Measurements from ENCODE around the gene LOXL3.
A peak's percentile ranks its signal among the peaks of the same experiment; 100 is the strongest.
"Not testable (repeated sequence)": the region's sequence is repeated elsewhere in the genome, so short reads cannot be mapped to it uniquely, and the experiment has no call there.

The LOXL3 gene

DNA sequence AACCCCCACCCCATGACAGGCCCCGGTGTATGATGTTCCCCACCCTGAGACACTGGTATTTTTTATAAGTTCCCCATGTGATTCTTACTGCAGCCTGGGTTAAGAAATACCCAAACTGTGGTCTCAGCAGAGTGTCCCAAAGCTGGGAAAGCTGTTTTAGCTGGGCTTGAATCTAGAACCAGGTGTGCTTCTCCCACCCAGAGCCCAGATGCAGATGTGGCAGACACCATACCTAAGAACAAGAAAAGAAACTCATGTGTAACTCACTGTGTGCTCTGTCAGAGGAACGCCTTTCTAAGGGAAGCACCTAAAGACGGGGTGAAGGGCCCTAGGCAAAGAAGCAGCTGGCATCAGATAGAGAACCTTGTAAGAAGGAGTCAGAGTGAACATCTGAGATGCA, 24.7 kb upstream of the LOXL3 start:
- H3K9me3 Mint-ChIP-seq = peaks cover 3% of the 10 kb centered on the region
- no peak for DNase-seq (ENCODE audit: low spot score in 2 of 2)
- ATAC-seq = peak; percentile 44
- no peak overlapping the region for H3K27ac Mint-ChIP-seq
- peaks cover 20% of the 10 kb centered on the region for H3K4me1 Mint-ChIP-seq
- H3K36me3 Mint-ChIP-seq = no peaks in the 10 kb centered on the region
- no peak overlapping the region for H3K4me3 Mint-ChIP-seq

DNA sequence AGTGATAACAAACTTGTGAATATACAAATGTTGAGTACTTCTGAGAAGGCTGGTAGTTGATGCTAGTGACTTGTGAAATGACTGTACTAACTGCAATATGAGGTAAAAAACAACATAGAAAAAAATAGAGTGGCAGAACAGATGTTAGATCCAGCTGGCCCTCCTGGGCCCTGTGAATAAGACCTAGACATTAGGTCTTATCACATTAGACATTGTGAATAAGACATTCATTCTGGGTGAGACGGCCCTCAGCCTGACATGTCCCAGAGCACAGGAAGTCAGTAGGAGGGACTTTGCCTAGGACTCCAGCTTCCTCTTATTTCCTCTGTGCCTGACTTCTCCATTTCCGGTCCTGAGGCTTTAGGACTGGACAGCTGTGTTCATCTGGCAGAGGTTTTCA, 23.7 kb upstream of the LOXL3 start:
- Mint-ChIP-seq H3K4me1 (peaks cover 20% of the 10 kb centered on the region), H3K9me3 (peaks cover 3% of the 10 kb centered on the region), H3K36me3 (no peaks in the 10 kb centered on the region), H3K27ac (no peak overlapping the region), H3K4me3 (no peak overlapping the region)
- ATAC-seq (peak; percentile 82), DNase-seq (ENCODE audit: low spot score in 2 of 2) (no peak)

DNA sequence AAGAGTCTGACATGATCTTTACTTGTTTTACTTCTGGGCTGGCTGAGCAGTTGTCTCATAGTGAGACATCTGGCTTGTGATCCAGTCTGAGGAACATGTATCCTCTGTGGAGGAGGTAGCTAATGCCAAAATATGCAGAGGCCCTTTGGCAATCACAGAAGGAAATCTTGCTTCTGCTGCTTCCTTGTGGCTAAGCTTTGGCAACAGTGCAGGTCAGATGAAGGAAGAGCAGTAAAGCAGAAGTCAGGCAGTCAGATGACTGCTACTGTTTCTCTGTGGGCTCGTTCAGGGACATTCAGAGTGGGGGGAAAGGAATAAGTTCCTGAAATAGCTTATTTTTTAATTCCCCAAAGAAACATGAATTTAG, 23.1 kb upstream of the LOXL3 start:
- Mint-ChIP-seq H3K4me3 (no peak overlapping the region), H3K27ac (peak overlapping the region; percentile 13), H3K4me1 (peaks cover 20% of the 10 kb centered on the region), H3K9me3 (peaks cover 3% of the 10 kb centered on the region), H3K36me3 (no peaks in the 10 kb centered on the region)
- ATAC-seq = no peak
- no peak for DNase-seq (ENCODE audit: low spot score in 2 of 2)

DNA sequence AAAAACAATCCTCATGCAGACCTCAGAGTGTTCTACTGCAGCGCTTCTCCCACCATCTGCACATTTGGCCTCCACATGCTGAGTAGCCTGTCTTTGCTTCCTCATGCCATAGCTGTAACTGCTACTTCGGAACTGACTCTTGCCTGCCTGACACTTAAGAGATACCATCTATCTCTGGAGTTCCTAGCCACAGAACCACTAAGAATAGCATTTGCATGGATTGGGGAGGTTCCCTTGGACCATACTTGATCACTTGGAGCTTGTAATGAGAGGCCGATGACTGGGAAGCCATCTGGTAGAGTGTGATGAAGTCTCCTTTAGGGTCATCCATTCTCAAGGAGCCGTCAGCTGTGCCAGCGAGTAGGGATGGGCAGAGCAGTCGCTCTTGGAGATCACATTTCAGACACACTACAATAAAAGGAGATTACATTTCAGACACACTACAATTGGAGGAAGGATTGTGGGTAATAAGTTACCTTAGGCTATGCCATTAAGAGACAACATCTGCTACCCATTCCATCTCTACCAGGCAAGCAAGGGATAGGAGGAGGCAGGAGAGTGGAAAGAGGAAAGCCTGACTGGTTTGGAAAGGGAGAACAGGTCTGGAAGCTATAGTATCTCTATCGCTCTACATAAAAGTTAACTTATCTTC, 22.6 kb upstream of the LOXL3 start:
- Mint-ChIP-seq H3K4me1 (peaks cover 20% of the 10 kb centered on the region), H3K4me3 (no peak overlapping the region), H3K27ac (peak overlapping the region; percentile 13), H3K36me3 (no peaks in the 10 kb centered on the region), H3K9me3 (peaks cover 3% of the 10 kb centered on the region)
- ATAC-seq (no peak), DNase-seq (ENCODE audit: low spot score in 2 of 2) (no peak)

DNA sequence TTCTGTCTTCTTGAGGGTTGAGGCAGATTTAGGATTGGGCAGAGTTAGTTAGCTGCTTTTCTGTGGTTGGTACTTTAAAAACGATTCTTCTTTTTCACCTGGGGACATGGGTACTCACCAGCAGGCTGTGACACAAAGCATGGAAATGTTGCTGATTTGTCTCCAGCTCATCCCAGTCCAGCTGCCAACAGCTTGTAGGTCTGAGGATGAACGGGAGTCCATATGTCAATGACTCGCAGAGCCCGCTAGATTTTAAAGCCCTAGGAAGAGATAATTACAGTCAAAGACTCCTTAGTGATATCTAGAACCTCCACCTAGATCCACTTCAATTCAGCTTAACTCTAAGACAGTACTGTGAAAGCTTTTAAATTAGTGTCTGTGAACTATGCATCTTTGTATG, 21.6 kb upstream of the LOXL3 start:
- no peak for ATAC-seq
- Mint-ChIP-seq H3K4me3 (no peak overlapping the region), H3K27ac (no peak overlapping the region), H3K9me3 (peaks cover 3% of the 10 kb centered on the region), H3K4me1 (peaks cover 20% of the 10 kb centered on the region), H3K36me3 (no peaks in the 10 kb centered on the region)
- DNase-seq (ENCODE audit: low spot score in 2 of 2) = no peak

DNA sequence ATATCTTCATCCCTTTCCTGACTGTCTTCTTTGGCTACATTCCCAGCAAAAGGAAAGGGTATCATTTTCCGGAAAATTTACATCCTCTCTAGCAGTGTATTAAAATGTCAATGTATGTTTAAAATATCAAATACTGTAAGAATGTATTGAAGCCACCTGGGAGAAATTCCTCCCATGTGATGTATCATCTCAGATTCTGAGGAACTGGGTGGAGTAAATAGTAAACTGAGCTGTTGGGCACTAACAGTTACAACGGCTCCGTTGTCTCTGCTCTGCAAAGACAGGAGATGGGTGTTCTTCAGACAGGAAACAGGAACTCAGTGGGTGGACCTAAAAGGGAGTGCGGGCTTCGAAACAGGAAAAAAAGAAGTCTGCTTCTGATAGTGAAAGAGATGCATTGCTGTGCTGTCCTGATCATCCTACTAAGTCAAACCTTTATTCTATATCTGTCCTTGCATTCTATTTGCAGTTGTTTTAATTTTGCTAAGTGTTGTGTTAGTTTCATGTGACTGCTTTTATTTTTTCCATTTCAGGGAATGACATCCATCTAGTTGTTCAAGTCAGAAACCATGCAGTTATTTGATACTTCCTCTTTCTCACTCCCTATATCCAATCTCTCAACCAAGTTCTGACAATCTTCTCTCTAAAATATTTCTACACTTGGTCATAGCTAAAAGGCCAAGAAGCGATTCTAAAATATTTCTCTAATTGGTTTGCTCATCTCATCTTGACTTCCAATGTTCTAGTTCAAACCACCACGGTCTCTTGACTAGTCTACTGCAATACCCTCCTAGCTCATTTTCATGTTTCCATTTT, 20.2 kb upstream of the LOXL3 start:
- Mint-ChIP-seq H3K9me3 (peaks cover 3% of the 10 kb centered on the region), H3K4me3 (peak overlapping the region; percentile 29), H3K36me3 (no peaks in the 10 kb centered on the region), H3K4me1 (peaks cover 20% of the 10 kb centered on the region), H3K27ac (peak overlapping the region; percentile 62)
- ATAC-seq (peak; percentile 42), DNase-seq (ENCODE audit: low spot score in 2 of 2) (no peak)

DNA sequence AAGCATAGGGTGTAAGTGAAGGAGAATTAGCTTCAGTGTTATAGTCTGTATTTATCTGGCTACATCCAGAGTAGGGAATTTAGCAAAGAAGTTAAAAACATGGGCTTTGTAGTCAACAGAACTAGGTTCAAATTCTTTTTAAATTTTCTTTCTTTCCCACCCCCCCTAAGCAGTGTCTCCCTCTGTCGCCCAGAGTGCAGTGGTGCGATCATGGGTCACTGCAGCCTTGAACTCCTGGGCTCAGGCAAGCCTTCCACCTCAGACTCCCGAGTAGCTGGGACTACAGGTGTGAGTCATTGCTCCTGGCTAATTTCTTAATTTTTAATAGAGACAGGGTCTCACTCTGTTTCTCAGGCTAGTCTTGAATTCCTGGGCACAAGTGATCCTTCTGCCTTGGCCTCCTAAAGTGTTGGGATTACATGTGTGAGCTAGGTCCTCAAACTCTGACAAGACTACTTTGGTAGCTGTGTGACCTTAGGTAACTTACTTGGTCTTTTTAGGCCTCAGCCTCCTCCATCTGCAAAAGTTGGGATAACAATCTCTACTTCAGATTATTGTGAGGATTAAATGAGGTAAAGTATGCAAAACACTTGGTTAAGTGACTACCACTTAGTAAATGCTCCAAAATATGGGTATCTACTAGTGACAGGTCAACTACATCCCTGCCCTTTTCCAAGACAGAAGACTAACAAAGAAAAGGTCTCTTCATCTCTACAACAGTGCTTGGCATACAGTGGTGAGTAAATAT, 18.6 kb upstream of the LOXL3 start:
- Mint-ChIP-seq H3K9me3 (peaks cover 3% of the 10 kb centered on the region), H3K27ac (no peak overlapping the region), H3K4me3 (no peak overlapping the region), H3K4me1 (peaks cover 23% of the 10 kb centered on the region), H3K36me3 (no peaks in the 10 kb centered on the region)
- DNase-seq (ENCODE audit: low spot score in 2 of 2) = no peak
- no peak for ATAC-seq

GRCh38 chr2:74571058-74571457, 17.3 kb upstream of the LOXL3 start:
- no peak overlapping the region for H3K4me3 Mint-ChIP-seq
- H3K9me3 Mint-ChIP-seq = peaks cover 3% of the 10 kb centered on the region
- H3K36me3 Mint-ChIP-seq = no peaks in the 10 kb centered on the region
- ATAC-seq (peak; percentile 97), DNase-seq (ENCODE audit: low spot score in 2 of 2) (no peak)
- peaks cover 30% of the 10 kb centered on the region for H3K4me1 Mint-ChIP-seq
- no peak overlapping the region for H3K27ac Mint-ChIP-seq

DNA sequence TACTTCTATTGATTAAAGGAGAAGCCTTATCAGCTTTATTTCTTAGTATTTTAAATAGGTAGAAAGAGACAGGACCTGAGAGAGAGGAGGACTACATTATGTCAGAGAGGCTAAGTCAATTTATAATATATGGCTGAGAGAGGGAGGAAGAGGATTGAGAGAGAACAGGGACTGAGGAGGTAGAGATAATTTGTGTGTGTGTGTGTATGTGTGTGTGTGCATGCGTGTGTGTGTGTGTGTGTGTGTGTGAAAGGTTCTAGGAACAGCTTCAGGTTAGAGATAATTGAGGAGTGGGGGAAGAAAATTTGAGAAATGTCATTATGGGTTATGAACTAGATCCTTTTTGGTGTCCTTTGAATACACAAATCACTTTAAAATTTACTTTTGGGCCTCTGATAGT, 15.9 kb upstream of the LOXL3 start:
- Mint-ChIP-seq H3K4me3 (no peak overlapping the region), H3K27ac (no peak overlapping the region), H3K36me3 (no peaks in the 10 kb centered on the region), H3K9me3 (peaks cover 3% of the 10 kb centered on the region), H3K4me1 (peaks cover 32% of the 10 kb centered on the region)
- no peak for DNase-seq (ENCODE audit: low spot score in 2 of 2)
- no peak for ATAC-seq

- Mint-ChIP-seq H3K27ac (no peak overlapping the region), H3K36me3 (no peaks in the 10 kb centered on the region), H3K4me1 (peaks cover 20% of the 10 kb centered on the region), H3K9me3 (no peaks in the 10 kb centered on the region), H3K4me3 (no peak overlapping the region)
- no peak for DNase-seq (ENCODE audit: low spot score in 2 of 2)
- ATAC-seq = no peak
Measured at GRCh38 chr2:74567881-74568280, 14.1 kb upstream of the LOXL3 start.

DNA sequence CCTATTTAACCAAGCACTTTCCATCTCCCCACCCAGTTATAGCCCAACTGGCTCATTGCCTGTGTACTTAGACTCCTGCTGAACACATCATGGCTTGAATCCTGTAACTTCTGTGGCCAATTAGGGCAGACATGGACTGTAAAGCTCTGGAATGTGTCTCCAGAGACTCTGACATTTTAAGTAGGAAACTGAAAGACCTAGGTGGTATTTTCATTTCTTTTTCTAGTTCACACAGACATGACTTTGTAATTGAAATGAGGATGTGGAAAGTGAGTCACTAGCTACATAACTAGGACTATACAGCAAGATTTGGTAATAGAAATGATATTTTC, 13.0 kb upstream of the LOXL3 start:
- Mint-ChIP-seq H3K4me1 (peaks cover 31% of the 10 kb centered on the region), H3K36me3 (no peaks in the 10 kb centered on the region), H3K4me3 (peak overlapping the region; percentile 19), H3K9me3 (no peaks in the 10 kb centered on the region), H3K27ac (no peak overlapping the region)
- no peak for DNase-seq (ENCODE audit: low spot score in 2 of 2)
- peak; percentile 60 for ATAC-seq

GRCh38 chr2:74566076-74566753, 12.5 kb upstream of the LOXL3 start:
- ATAC-seq = no peak
- peak overlapping the region; percentile 19 for H3K4me3 Mint-ChIP-seq
- no peak overlapping the region for H3K27ac Mint-ChIP-seq
- no peak for DNase-seq (ENCODE audit: low spot score in 2 of 2)
- H3K4me1 Mint-ChIP-seq = peaks cover 34% of the 10 kb centered on the region
- H3K9me3 Mint-ChIP-seq = no peaks in the 10 kb centered on the region
- no peaks in the 10 kb centered on the region for H3K36me3 Mint-ChIP-seq

- DNase-seq (ENCODE audit: low spot score in 2 of 2) = no peak
- Mint-ChIP-seq H3K4me3 (no peak overlapping the region), H3K27ac (no peak overlapping the region), H3K36me3 (no peaks in the 10 kb centered on the region), H3K9me3 (no peaks in the 10 kb centered on the region), H3K4me1 (peaks cover 42% of the 10 kb centered on the region)
- ATAC-seq = no peak
Measured at GRCh38 chr2:74564222-74564621, 10.5 kb upstream of the LOXL3 start.

DNA sequence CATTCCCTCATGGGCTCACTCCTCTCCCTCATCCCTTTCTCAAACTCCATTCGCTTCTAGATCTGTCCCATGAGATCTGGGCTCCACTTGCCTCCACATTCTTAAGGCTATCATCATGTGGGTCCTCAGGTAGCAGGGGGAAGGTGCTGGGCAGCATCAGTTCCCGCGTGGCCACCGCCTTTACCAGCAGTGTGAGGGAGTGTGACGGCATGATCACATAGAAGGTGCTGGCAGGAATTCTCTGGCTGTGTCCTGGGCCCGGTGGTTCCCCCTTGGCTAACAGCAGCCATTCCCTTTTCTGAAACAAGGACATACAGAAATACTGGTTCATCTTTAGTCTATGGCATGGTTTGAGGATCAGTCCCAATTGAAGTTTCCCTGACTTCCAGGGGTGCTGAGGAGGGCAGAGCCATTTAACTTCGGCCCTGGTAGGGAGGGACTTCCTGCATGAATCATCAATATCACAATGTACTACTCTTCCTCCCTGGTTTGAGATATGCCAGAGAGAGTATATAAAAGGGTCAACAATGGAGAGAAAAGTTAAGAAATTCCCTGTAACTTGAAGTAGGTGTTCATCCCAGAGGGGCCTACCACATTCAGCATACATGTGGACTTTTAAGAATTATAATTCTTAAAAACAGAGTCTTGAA, 8.5 kb upstream of the LOXL3 start:
- Mint-ChIP-seq H3K4me1 (peaks cover 34% of the 10 kb centered on the region), H3K9me3 (no peaks in the 10 kb centered on the region), H3K36me3 (peaks cover 3% of the 10 kb centered on the region), H3K4me3 (no peak overlapping the region), H3K27ac (peak overlapping the region; percentile 3)
- DNase-seq (ENCODE audit: low spot score in 2 of 2) (no peak), ATAC-seq (no peak)

- Mint-ChIP-seq H3K27ac (peak overlapping the region; percentile 82), H3K36me3 (peaks cover 15% of the 10 kb centered on the region), H3K4me1 (peaks cover 30% of the 10 kb centered on the region)
- not testable (repeated sequence) for H3K9me3 Mint-ChIP-seq; H3K4me3 Mint-ChIP-seq; ATAC-seq; DNase-seq (ENCODE audit: low spot score in 2 of 2)
Measured at GRCh38 chr2:74561022-74561421, 7.3 kb upstream of the LOXL3 start.
